ENCODE measurements around the gene NT5DC1.

- TF ChIP-seq CTCF (conservative IDR thresholded peaks at IDR 0.05; ENCODE audit: low read length) = no peak
- TF ChIP-seq EZH2phosphoT487 (IDR thresholded peaks at IDR 0.05; ENCODE audit: borderline replicate concordance) = no peak
Measured at GRCh38 chr6:116191881-116192280, 91.2 kb downstream of the NT5DC1 start.

Data from Loucy (cell line).